K562 treated with DMSO at 1 percent for 24 hours (cell line): ENCODE data around the gene DOC2B. TPM values are rescaled to one million over a fixed set of nuclear protein-coding genes. Genes with fewer than 3 reads are reported as not detected.

Experiments
- total RNA-seq: library from RNA; unstranded; fragments of 300-600 nt; gene quantifications from 2 replicates; pipeline ENCODE4 v1.2.3, GENCODE V29; 2022; ENCODE audit warnings: low read depth; ENCODE audit not compliant: insufficient read depth

DOC2B gene
- total RNA-seq = not detected in 2 replicates

GRCh38 chr17:181245-182049 is at the start of gene DOC2B:
TSS of gene DOC2B (minus strand) at chr17:181650. CDS start at chr17:181479, 171 bp downstream.

GRCh38 chr17:137166-137807 is 44.2 kb downstream of the DOC2B start, which contains the start of gene SCGB1C2:
TSS of gene SCGB1C2 (plus strand) at chr17:137569. CDS start at chr17:137591, 22 bp downstream.

Other genes with a start within 250 kb of the DOC2B start
- gene SCGB1C2, start 44.1 kb downstream of the DOC2B start, total RNA-seq = not detected in 2 replicates
- gene RPH3AL, start 171.2 kb upstream of the DOC2B start, total RNA-seq = 2.8 and 3.6 TPM in 2 replicates